B cell (primary cell): ENCODE data around the gene ZNF407. TPM values are rescaled to one million over a fixed set of nuclear protein-coding genes. Genes with fewer than 3 reads are reported as not detected.

Experiments
- ATAC-seq: fragments of 200-7000 bp; cut with Tn5 transposase; one replicate; pipeline ENCODE4 v1.10.0; 2021; ENCODE audit warnings: low read depth, mild to moderate bottlenecking, moderate number of reproducible peaks, moderate library complexity
- CTCF ChIA-PET: fragments of 350-600 bp; sonication (Branson Sonifier 250); formaldehyde crosslinking; loops from one replicate; lab custom pipeline; 2021; ENCODE audit warnings: antibody characterized with exemption, inconsistent platforms; lab: Charles Lee
- POLR2A ChIA-PET: fragments of 350-600 bp; sonication (Branson Sonifier 250); formaldehyde crosslinking; loops from one replicate; lab custom pipeline; 2021; ENCODE audit warnings: antibody characterized with exemption; lab: Charles Lee
- DNase-seq: peaks from one replicate; pipeline ENCODE4 v3.0.0; 2013
- H2AFZ ChIP-seq: 2 replicates; pipeline ENCODE4 v1.6.1; 2012; ENCODE audit warnings: mild to moderate bottlenecking, low read depth, low read length; ENCODE audit not compliant: insufficient read depth, poor library complexity, severe bottlenecking
- H3K27ac ChIP-seq, 2 donors: 1 replicate in 1 of 2; 2 replicates in 1 of 2; pipeline ENCODE4 v1.5.1; 2012 to 2013; ENCODE audit warnings: low read length in 2 of 2, mild to moderate bottlenecking in 2 of 2, moderate library complexity in 1 of 2
- H3K27me3 ChIP-seq, 4 experiments: fragments of 200-600 bp in 1 of 4; sonication (generic) in 1 of 4; replicated peaks in 1 of 4; 1 replicate in 2 of 4; 2 replicates in 2 of 4; pipeline versions ENCODE4 v1.6.1 to v1.7.0; 2013 to 2016; ENCODE audit warnings: low read length in 3 of 4, mild to moderate bottlenecking in 2 of 4, mixed read lengths in 1 of 4, moderate library complexity in 1 of 4; ENCODE audit not compliant: insufficient read depth in 4 of 4, control insufficient read depth in 3 of 4; ENCODE audit errors: control extremely low read depth in 1 of 4
- H3K36me3 ChIP-seq, 2 experiments: replicated peaks in 1 of 2; 1 replicate in 1 of 2; 2 replicates in 1 of 2; pipeline versions ENCODE4 v1.6.1 to v1.7.1; 2013; ENCODE audit warnings: low read length in 1 of 2; ENCODE audit not compliant: insufficient read depth in 2 of 2, control insufficient read depth in 1 of 2; ENCODE audit errors: control extremely low read depth in 1 of 2, extremely low read depth in 1 of 2
- H3K4me1 ChIP-seq, 2 donors: fragments of 200-600 bp in 1 of 2; sonication (generic) in 1 of 2; 1 replicate in 1 of 2; 2 replicates in 1 of 2; pipeline versions ENCODE4 v1.5.1 to v1.6.1; 2013 to 2017; ENCODE audit warnings: low read length in 2 of 2; ENCODE audit not compliant: control insufficient read depth in 2 of 2, insufficient read depth in 2 of 2
- H3K4me2 ChIP-seq: replicated peaks from 2 replicates; pipeline ENCODE3; 2012; ENCODE audit warnings: mild to moderate bottlenecking, low read depth, low read length; ENCODE audit not compliant: poor library complexity, severe bottlenecking
- H3K4me3 ChIP-seq, 5 experiments: fragments of 200-600 bp in 1 of 5; sonication (generic) in 1 of 5; 1 replicate in 3 of 5; 2 replicates in 2 of 5; pipeline versions ENCODE4 v1.5.1 to v1.7.0; 2011 to 2016; ENCODE audit warnings: low read length in 4 of 5, mild to moderate bottlenecking in 4 of 5, low read depth in 2 of 5, control low read depth in 1 of 5, moderate library complexity in 1 of 5; ENCODE audit not compliant: insufficient read depth in 1 of 5; ENCODE audit errors: control extremely low read depth in 1 of 5, extremely low read depth in 1 of 5
- H3K79me2 ChIP-seq: fragments of 200-600 bp; sonication (generic); one replicate; pipeline ENCODE4 v1.6.0; 2016; ENCODE audit warnings: low read length; ENCODE audit not compliant: control insufficient read depth, insufficient read depth
- H3K9ac ChIP-seq: fragments of 200-600 bp; sonication (generic); 2 replicates; pipeline ENCODE4 v1.6.1; 2017; ENCODE audit warnings: mild to moderate bottlenecking, low read length, moderate library complexity
- H3K9me3 ChIP-seq, 3 donors: one replicate each; pipeline versions ENCODE4 v1.6.1 to v1.7.1; 2013; ENCODE audit warnings: low read length in 2 of 3; ENCODE audit not compliant: control insufficient read depth in 2 of 3, insufficient read depth in 1 of 3; ENCODE audit errors: control extremely low read depth in 1 of 3
- H4K20me1 ChIP-seq: 2 replicates; pipeline ENCODE4 v1.6.0; 2012; ENCODE audit warnings: mild to moderate bottlenecking, low read length; ENCODE audit not compliant: insufficient read depth, control insufficient read depth, poor library complexity, severe bottlenecking
- H3K27ac Mint-ChIP-seq: one replicate; pipeline ENCODE4 v1.8.0; 2021; ENCODE audit warnings: mixed read lengths
- H3K27me3 Mint-ChIP-seq: one replicate; pipeline ENCODE4 v1.8.0; 2021; ENCODE audit warnings: mixed read lengths
- H3K4me1 Mint-ChIP-seq: one replicate; pipeline ENCODE4 v1.8.0; 2021; ENCODE audit warnings: mixed read lengths
- H3K4me3 Mint-ChIP-seq: one replicate; pipeline ENCODE4 v1.8.0; 2021; ENCODE audit warnings: mixed read lengths
- H3K9me3 Mint-ChIP-seq: one replicate; pipeline ENCODE4 v1.8.0; 2022; ENCODE audit warnings: mixed read lengths; ENCODE audit not compliant: insufficient read depth
- CTCF ChIP-seq: fragments of 200-600 bp; IDR thresholded peaks from one replicate; pipeline ENCODE4 v1.8.0; 2022; ENCODE audit warnings: antibody characterized with exemption, mild to moderate bottlenecking
- EZH2 ChIP-seq: IDR thresholded peaks from 2 replicates; pipeline ENCODE4 v1.6.1; 2012; ENCODE audit warnings: borderline replicate concordance, low read depth, mild to moderate bottlenecking, moderate library complexity, low read length; ENCODE audit not compliant: insufficient read depth, poor library complexity, severe bottlenecking
- WGBS: methylation state at CpG from one replicate; pipeline ENCODE4 v1.1.5; 2013; ENCODE audit warnings: missing lambda C conversion rate; ENCODE audit not compliant: insufficient coverage; 5-methylcytosine and 5-hydroxymethylcytosine counted together
- intact Hi-C: fragments of 100-400 bp; cut with micrococcal nuclease; formaldehyde crosslinking; loops from one replicate; pipeline ENCODE4 v1.10.0; 2022
- polyA plus RNA-seq: library from polyadenylated mRNA; depleted of rRNA; stranded (reverse); fragments of >200 nt; gene quantifications from 2 replicates; pipeline ENCODE4 v1.2.3, GENCODE V29; 2012
- total RNA-seq, 2 donors: library from RNA; stranded (reverse); fragments of 120-200 nt in 1 of 2; gene quantifications; 1 replicate in 1 of 2; 2 replicates in 1 of 2; pipeline versions ENCODE4 v1.2.3 to v1.2.4, GENCODE V29; 2013 to 2022

ZNF407 gene
- total and polyA plus RNA-seq, 2 donors (not counting 1 experiment from before 2014, with no cell fraction given): 4.5 to 37.1 TPM

GRCh38 chr18:75109319-75109691 is 511.6 kb downstream of the ZNF407 start:
- H3K9ac ChIP-seq: no peak overlapping the region
- 64% methylated on average over 3 of the region's 7 CpGs for WGBS
- H3K79me2 ChIP-seq: no peaks in the 10 kb centered on the region
- ChIA-PET POLR2A (no interaction called here), CTCF (no interaction called here)
- H3K27ac ChIP-seq: no peak overlapping the region
- Mint-ChIP-seq H3K4me1 (no peaks in the 10 kb centered on the region), H3K27me3 (no peaks in the 10 kb centered on the region), H3K4me3 (no peak overlapping the region), H3K9me3 (no peaks in the 10 kb centered on the region), H3K27ac (no peak overlapping the region)
- intact Hi-C loops: no loop called here
- H3K4me2 ChIP-seq: no peak overlapping the region
- H4K20me1 ChIP-seq: no peaks in the 10 kb centered on the region
- DNase-seq (no peak), ATAC-seq (no peak)
- H2AFZ ChIP-seq: no peak overlapping the region
- no peaks in the 10 kb centered on the region for H3K27me3 ChIP-seq
- no peaks in the 10 kb centered on the region for H3K36me3 ChIP-seq
- H3K4me3 ChIP-seq: no peak overlapping the region
- no peaks in the 10 kb centered on the region for H3K4me1 ChIP-seq
- TF ChIP-seq EZH2 (no peak), CTCF (no peak)
- peaks cover 0 to 4% (median 0%) of the 10 kb centered on the region in 3 donors for H3K9me3 ChIP-seq

- intact Hi-C loops: no loop called here
- Histone ChIP-seq H3K9ac (no peak overlapping the region), H3K27ac (no peak overlapping the region), H3K9me3 (peaks cover 0 to 4% (median 0%) of the 10 kb centered on the region in 3 donors), H3K4me3 (no peak overlapping the region), H3K4me2 (no peak overlapping the region), H3K27me3 (no peaks in the 10 kb centered on the region), H3K4me1 (no peaks in the 10 kb centered on the region), H3K36me3 (no peaks in the 10 kb centered on the region), H2AFZ (no peak overlapping the region), H3K79me2 (no peaks in the 10 kb centered on the region), H4K20me1 (no peaks in the 10 kb centered on the region)
- Mint-ChIP-seq H3K27ac (no peak overlapping the region), H3K9me3 (no peaks in the 10 kb centered on the region), H3K4me1 (no peaks in the 10 kb centered on the region), H3K27me3 (peaks cover 2% of the 10 kb centered on the region), H3K4me3 (no peak overlapping the region)
- ChIA-PET POLR2A (no interaction called here), CTCF (no interaction called here)
- no peak for ATAC-seq
- 96% methylated on average over 10 of the region's 10 CpGs for WGBS
- no peak for DNase-seq
- no peak for TF ChIP-seq EZH2
- no peak for TF ChIP-seq CTCF
Observed at GRCh38 chr18:75109819-75110218, 512.1 kb downstream of the ZNF407 start.
